H9 (cell line): ENCODE measurements around the gene TMC6. TPM values are rescaled to one million over a fixed set of nuclear protein-coding genes. Genes with fewer than 3 reads are reported as not detected.

ENCODE experiments used
- DNase-seq: peaks from one replicate; pipeline ENCODE4 v3.0.0-alpha.2; 2017
- H2AFZ ChIP-seq: one replicate; pipeline ENCODE4 v1.6.1; 2013; ENCODE audit warnings: mild to moderate bottlenecking, low read length, control low read depth, moderate library complexity
- H2AK5ac ChIP-seq: 2 replicates; pipeline ENCODE4 v1.6.1; 2013; ENCODE audit warnings: low read length, control low read depth, mixed read lengths; ENCODE audit not compliant: insufficient read length
- H2BK120ac ChIP-seq: one replicate; pipeline ENCODE4 v1.6.1; 2013; ENCODE audit warnings: low read depth, mild to moderate bottlenecking, low read length, control low read depth, inconsistent platforms; ENCODE audit not compliant: poor library complexity, severe bottlenecking
- H2BK12ac ChIP-seq: 2 replicates; pipeline ENCODE4 v1.6.1; 2013; ENCODE audit warnings: low read length, control low read depth, mixed read lengths, low read depth; ENCODE audit not compliant: insufficient read length
- H2BK15ac ChIP-seq: 2 replicates; pipeline ENCODE4 v1.6.1; 2013; ENCODE audit warnings: low read depth, low read length, control low read depth
- H2BK20ac ChIP-seq: one replicate; pipeline ENCODE4 v1.6.1; 2013; ENCODE audit warnings: low read depth, mild to moderate bottlenecking, low read length, control low read depth, inconsistent platforms; ENCODE audit not compliant: poor library complexity, severe bottlenecking
- H2BK5ac ChIP-seq: 2 replicates; pipeline ENCODE4 v1.6.1; 2013; ENCODE audit warnings: low read length, control low read depth, mixed read lengths; ENCODE audit not compliant: insufficient read length
- H3K14ac ChIP-seq: 2 replicates; pipeline ENCODE4 v1.6.1; 2013; ENCODE audit warnings: low read length, control low read depth; ENCODE audit not compliant: insufficient read depth
- H3K18ac ChIP-seq: 2 replicates; pipeline ENCODE4 v1.6.1; 2013; ENCODE audit warnings: low read depth, mild to moderate bottlenecking, mixed read lengths, low read length, control low read depth; ENCODE audit not compliant: insufficient read length
- H3K23ac ChIP-seq: 2 replicates; pipeline ENCODE4 v1.6.1; 2013; ENCODE audit warnings: low read length, control low read depth, mixed read lengths, low read depth; ENCODE audit not compliant: insufficient read length
- H3K23me2 ChIP-seq: 2 replicates; pipeline ENCODE4 v1.6.1; 2013; ENCODE audit warnings: low read depth, mild to moderate bottlenecking, mixed read lengths, low read length, control low read depth; ENCODE audit not compliant: insufficient read length, poor library complexity, severe bottlenecking
- H3K27ac ChIP-seq: 2 replicates; pipeline ENCODE4 v1.5.1; 2013; ENCODE audit warnings: low read length, control low read depth, mixed read lengths, low read depth; ENCODE audit not compliant: insufficient read length
- H3K27me3 ChIP-seq: 2 replicates; pipeline ENCODE4 v1.6.1; 2013; ENCODE audit warnings: low read length, control low read depth, inconsistent platforms; ENCODE audit not compliant: insufficient read depth
- H3K4ac ChIP-seq: 2 replicates; pipeline ENCODE4 v1.6.1; 2013; ENCODE audit warnings: low read depth, mild to moderate bottlenecking, control low read depth, inconsistent platforms, low read length, moderate library complexity
- H3K4me1 ChIP-seq: 2 replicates; pipeline ENCODE4 v1.6.1; 2013; ENCODE audit warnings: low read length, control low read depth, inconsistent platforms; ENCODE audit not compliant: insufficient read depth
- H3K4me2 ChIP-seq: 2 replicates; pipeline ENCODE4 v1.6.1; 2013; ENCODE audit warnings: low read length, control low read depth, mixed read lengths; ENCODE audit not compliant: insufficient read length, insufficient read depth
- H3K56ac ChIP-seq: 2 replicates; pipeline ENCODE4 v1.6.1; 2013; ENCODE audit warnings: low read depth, mild to moderate bottlenecking, mixed read lengths, low read length, control low read depth; ENCODE audit not compliant: insufficient read length
- H3K79me1 ChIP-seq: 2 replicates; pipeline ENCODE4 v1.6.1; 2013; ENCODE audit warnings: low read depth, mild to moderate bottlenecking, moderate library complexity, low read length, control low read depth, inconsistent platforms; ENCODE audit not compliant: insufficient read depth, poor library complexity, severe bottlenecking
- H3K79me2 ChIP-seq: 2 replicates; pipeline ENCODE4 v1.6.1; 2013; ENCODE audit warnings: low read length, control low read depth, inconsistent platforms; ENCODE audit not compliant: insufficient read depth
- H3K9ac ChIP-seq: 2 replicates; pipeline ENCODE4 v1.6.1; 2013; ENCODE audit warnings: low read length, control low read depth, mixed read lengths; ENCODE audit not compliant: insufficient read length; ENCODE audit errors: extremely low read depth
- H3K9me3 ChIP-seq: one replicate; pipeline ENCODE4 v1.6.1; 2013; ENCODE audit warnings: low read depth, low read length, inconsistent platforms; ENCODE audit not compliant: control insufficient read depth
- H3T11ph ChIP-seq: one replicate; pipeline ENCODE4 v1.6.1; 2013; ENCODE audit warnings: mild to moderate bottlenecking, low read length, control low read depth, inconsistent platforms
- H4K20me1 ChIP-seq: one replicate; pipeline ENCODE4 v1.6.1; 2013; ENCODE audit not compliant: control insufficient read depth, insufficient read length, insufficient read depth
- H4K5ac ChIP-seq: 2 replicates; pipeline ENCODE4 v1.6.1; 2013; ENCODE audit warnings: low read depth, mild to moderate bottlenecking, mixed read lengths, low read length, control low read depth; ENCODE audit not compliant: insufficient read length
- H4K8ac ChIP-seq: replicated peaks from 2 replicates; pipeline ENCODE4 v1.6.1; 2013; ENCODE audit warnings: low read length, control low read depth, mixed read lengths, low read depth; ENCODE audit not compliant: insufficient read length
- H4K91ac ChIP-seq: 2 replicates; pipeline ENCODE4 v1.6.1; 2013; ENCODE audit warnings: low read depth, mild to moderate bottlenecking, moderate library complexity, mixed read lengths, low read length, control low read depth; ENCODE audit not compliant: insufficient read length
- H3K27ac Mint-ChIP-seq, 3 experiments: 2 replicates in 2 of 3; 3 replicates in 1 of 3; pipeline ENCODE4 v1.8.0; 2020 to 2021; ENCODE audit warnings: mixed read lengths in 3 of 3, mild to moderate bottlenecking in 1 of 3, moderate library complexity in 1 of 3
- H3K27me3 Mint-ChIP-seq: 2 replicates; pipeline ENCODE4 v1.8.0; 2021; ENCODE audit warnings: low read depth, mild to moderate bottlenecking, moderate library complexity, mixed read lengths
- H3K36me3 Mint-ChIP-seq, 3 experiments: 2 replicates in 2 of 3; 3 replicates in 1 of 3; pipeline ENCODE4 v1.8.0; 2020 to 2021; ENCODE audit warnings: low read depth in 3 of 3, mixed read lengths in 3 of 3; ENCODE audit not compliant: insufficient read depth in 1 of 3
- H3K4me1 Mint-ChIP-seq, 2 experiments: 2 replicates each; pipeline ENCODE4 v1.8.0; 2020; ENCODE audit warnings: mixed read lengths in 2 of 2
- H3K4me3 Mint-ChIP-seq, 2 experiments: 2 replicates in 1 of 2; 3 replicates in 1 of 2; pipeline ENCODE4 v1.8.0; 2020 to 2021; ENCODE audit warnings: mild to moderate bottlenecking in 2 of 2, mixed read lengths in 2 of 2, moderate library complexity in 1 of 2
- H3K9me3 Mint-ChIP-seq, 2 experiments: 2 replicates in 1 of 2; 3 replicates in 1 of 2; pipeline ENCODE4 v1.8.0; 2020; ENCODE audit warnings: mild to moderate bottlenecking in 2 of 2, mixed read lengths in 2 of 2, moderate library complexity in 1 of 2
- WGBS: extraction: QIAGEN DNeasy Blood & Tissue Kit; methylation state at CpG from one replicate; pipeline ENCODE4 v1.1.7; 2013; ENCODE audit warnings: missing lambda C conversion rate, low lambda C conversion rate, mixed read lengths; ENCODE audit not compliant: insufficient read length; ENCODE audit errors: extremely low coverage; 5-methylcytosine and 5-hydroxymethylcytosine counted together
- total RNA-seq: library from RNA; stranded (reverse); gene quantifications from 2 replicates; pipeline ENCODE4 v1.2.1, GENCODE V29; 2021
- TF ChIP-seq, protein P1 (sequence below): fragments of 200-600 bp; sonication (generic); conservative IDR thresholded peaks from 3 replicates; pipeline ENCODE4 v1.8.0; 2021; ENCODE audit warnings: antibody characterized with exemption, mild to moderate bottlenecking

TMC6 gene
- total RNA-seq, 1 experiment from 2014 or later: 86.8 TPM

DNA sequence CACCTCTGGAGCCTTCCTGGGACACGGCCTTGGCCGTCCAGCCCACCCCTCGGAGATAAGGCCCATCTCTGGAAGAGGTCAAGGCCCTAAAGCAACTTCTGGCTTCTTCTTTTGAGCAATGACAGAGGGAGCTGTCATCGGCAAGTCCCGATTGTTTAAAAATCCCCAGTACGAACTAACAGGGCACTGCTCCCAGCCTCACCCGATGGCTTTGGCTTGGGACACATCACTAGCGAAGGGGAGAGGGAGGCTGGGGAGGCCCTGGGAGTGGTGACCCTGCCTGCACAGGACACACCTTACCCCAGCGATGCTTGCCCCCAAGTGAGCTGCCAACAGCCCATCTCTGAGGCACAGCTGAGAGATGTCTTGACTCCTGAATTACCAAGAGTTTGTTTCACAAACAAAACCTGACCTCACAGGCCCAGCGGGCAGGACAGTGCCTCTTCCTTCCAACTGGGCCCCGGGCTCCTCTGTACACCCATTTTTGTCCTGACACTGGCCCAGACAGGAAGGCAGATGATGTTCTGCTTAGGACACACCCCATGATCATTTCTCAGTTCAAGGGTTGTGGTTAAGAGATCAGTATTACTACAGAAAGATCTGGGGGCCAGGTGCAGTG, 44.7 kb upstream of the TMC6 start:
- Histone ChIP-seq H3K79me1 (no peaks in the 10 kb centered on the region), H3K23me2 (no peaks in the 10 kb centered on the region), H3K79me2 (no peaks in the 10 kb centered on the region), H4K91ac (no peak overlapping the region), H2BK20ac (no peak overlapping the region), H3K14ac (no peak overlapping the region), H3K23ac (no peak overlapping the region), H3K27me3 (no peaks in the 10 kb centered on the region), H2BK15ac (no peak overlapping the region), H3K18ac (no peak overlapping the region), H2BK12ac (no peak overlapping the region), H4K5ac (no peak overlapping the region), H3K27ac (no peak overlapping the region), H3K4me2 (no peak overlapping the region), H3K4me1 (no peaks in the 10 kb centered on the region; the same call in 1 of the 2 replicates), H3T11ph (no peak overlapping the region), H2AK5ac (no peak overlapping the region), H2BK5ac (no peak overlapping the region), H3K9me3 (no peaks in the 10 kb centered on the region), H4K8ac (no peak overlapping the region), H3K56ac (no peak overlapping the region), H2AFZ (no peak overlapping the region), H2BK120ac (no peak overlapping the region), H4K20me1 (peaks cover 4% of the 10 kb centered on the region), H3K4ac (no peak overlapping the region), H3K9ac (no peak overlapping the region)
- 0 out of 5 replicates have a peak overlapping the region, but pooled peaks of 1 of the 2 experiments have one; percentile 23 for H3K4me3 Mint-ChIP-seq
- WGBS: no CpG with 5 or more reads among the region's 11 CpGs
- TF ChIP-seq, protein P1, sequence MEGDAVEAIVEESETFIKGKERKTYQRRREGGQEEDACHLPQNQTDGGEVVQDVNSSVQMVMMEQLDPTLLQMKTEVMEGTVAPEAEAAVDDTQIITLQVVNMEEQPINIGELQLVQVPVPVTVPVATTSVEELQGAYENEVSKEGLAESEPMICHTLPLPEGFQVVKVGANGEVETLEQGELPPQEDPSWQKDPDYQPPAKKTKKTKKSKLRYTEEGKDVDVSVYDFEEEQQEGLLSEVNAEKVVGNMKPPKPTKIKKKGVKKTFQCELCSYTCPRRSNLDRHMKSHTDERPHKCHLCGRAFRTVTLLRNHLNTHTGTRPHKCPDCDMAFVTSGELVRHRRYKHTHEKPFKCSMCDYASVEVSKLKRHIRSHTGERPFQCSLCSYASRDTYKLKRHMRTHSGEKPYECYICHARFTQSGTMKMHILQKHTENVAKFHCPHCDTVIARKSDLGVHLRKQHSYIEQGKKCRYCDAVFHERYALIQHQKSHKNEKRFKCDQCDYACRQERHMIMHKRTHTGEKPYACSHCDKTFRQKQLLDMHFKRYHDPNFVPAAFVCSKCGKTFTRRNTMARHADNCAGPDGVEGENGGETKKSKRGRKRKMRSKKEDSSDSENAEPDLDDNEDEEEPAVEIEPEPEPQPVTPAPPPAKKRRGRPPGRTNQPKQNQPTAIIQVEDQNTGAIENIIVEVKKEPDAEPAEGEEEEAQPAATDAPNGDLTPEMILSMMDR: no peak
- DNase-seq: no peak
- H3K27me3 Mint-ChIP-seq: no peaks in the 10 kb centered on the region; the same call in 1 of the 2 replicates
- peaks cover 19 to 53% (median 40%) of the 10 kb centered on the region in 3 experiments for H3K36me3 Mint-ChIP-seq
- H3K9me3 Mint-ChIP-seq: no peaks in the 10 kb centered on the region
- peaks cover 34 to 53% of the 10 kb centered on the region in 2 experiments for H3K4me1 Mint-ChIP-seq
- H3K27ac Mint-ChIP-seq: peak overlapping the region; percentile 62 to 80 (median 64); a peak in 4 of 7 replicates
